CD4-positive, alpha-beta T cell treated with Interleukin-6 for 4 hours (primary cell): ENCODE data around the gene MKNK1.
"Not testable (repeated sequence)": the region's sequence is repeated elsewhere in the genome, so short reads cannot be mapped to it uniquely, and the experiment has no call there.

Source experiments
- DNase-seq: peaks from one replicate; pipeline ENCODE4 v3.0.0-alpha.2; 2020; ENCODE audit warnings: mixed read lengths

Gene MKNK1

DNA sequence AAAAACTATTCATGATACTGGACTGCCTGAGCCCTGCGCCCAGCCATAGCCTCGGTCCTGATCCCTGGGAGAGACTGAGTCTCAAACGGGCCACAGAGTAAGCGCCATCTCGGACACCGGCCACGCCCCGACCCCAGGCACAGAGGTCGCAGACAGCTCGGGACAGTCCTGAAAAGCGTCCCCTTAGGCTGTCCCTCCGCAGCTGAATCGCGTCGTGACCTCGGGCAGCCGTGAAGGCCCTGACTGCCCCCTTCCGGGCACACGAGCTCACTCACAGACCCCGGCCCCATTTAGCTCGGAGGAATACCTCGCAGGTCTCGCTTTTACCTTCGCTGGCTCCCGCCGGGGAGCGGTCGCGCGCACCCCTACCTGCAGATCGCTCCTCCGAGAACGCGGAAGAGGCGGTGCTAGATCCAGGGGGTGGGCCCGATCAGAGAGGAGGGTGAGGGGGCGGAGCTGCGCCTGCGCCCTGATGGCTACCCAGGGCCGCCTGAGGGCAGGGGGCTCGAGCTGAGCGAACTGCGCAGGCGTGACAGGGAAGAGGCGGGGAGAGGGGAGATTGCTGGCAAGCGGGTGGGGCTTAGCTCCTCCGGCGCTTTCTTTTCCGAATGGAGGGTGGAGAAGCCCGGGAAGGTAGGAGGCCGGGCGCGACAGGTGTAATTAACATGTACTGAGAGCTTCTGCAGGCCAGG lies at the start of gene MKNK1:
TSS of gene MKNK1 (minus strand) at position 411 of the 692 bp plus-strand sequence. CDS start 20,941 bp downstream, outside the sequence.
- peak; percentile 100 for DNase-seq

DNA sequence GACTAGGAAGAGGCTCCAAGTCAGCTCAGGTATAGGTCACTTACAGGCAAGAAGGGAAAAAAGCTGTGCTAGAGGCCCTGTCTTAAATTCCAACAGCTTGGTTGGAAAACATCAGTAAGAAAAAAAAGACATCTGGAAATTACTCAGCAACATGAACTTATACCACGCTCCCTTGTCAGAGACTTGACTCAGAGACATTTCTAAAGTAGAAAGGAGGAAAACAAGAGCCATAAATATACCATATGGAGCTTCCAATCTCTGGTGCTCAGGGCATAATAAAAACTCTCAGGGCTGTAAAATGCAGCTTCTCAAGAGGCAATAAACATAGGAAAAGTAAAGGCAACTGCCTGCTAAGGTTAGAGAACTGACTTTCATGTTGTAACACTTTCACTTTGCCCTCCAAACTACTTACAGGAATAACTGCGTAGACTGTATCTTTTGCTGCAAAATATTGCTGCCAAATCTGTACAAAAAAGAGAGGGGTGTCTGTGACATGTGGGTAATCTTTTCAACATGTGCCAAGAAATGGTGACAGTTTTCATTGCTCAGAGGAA lies 49.4 kb upstream of the MKNK1 start:
- DNase-seq = no peak

DNA sequence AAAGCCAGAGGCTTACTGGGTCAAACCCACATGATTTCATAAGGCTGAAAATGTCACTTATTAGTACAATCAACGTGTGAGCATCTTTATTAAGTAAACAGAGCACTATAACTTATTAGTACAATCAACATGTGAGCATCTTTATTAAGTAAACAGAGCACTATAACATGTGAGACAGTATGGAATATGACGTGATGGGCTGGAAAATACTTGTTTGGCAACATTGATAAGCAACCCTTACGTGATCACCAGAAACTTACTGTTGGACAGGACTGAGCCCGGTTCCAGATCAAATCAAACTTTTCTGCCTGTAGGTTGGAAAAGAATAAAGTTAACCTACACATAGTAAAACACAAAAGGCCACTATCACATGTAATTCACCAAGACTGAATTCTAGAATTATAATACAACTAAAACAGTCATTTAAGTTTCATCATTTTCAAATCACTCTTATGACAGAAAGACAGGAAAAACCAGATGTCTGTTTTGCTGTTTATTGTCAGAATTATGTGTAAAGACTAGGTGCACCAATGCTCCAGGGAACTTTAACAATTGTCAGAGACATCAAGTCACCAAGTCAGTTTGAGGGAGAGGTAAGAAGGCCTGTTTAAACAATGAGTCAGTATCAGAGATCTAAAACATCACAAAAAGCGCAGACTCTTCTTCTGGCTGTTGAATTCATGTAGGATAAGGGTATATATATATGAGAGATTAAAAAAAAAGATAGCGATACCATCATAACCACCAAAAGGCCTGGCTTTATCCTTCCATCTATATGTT lies 48.4 kb upstream of the MKNK1 start:
- DNase-seq = no peak

DNA sequence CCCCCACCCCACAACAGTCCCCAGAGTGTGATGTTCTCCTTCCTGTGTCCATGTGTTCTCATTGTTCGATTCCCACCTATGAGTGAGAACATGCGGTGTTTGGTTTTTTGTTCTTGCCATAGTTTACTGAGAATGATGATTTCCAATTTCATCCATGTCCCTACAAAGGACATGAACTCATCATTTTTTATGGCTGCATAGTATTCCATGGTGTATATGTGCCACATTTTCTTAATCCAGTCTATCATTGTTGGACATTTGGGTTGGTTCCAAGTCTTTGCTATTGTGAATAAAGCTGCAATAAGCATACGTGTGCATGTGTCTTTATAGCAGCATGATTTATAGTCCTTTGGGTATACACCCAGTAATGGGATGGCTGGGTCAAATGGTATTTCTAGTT lies 47.1 kb upstream of the MKNK1 start:
- not testable (repeated sequence) for DNase-seq

DNA sequence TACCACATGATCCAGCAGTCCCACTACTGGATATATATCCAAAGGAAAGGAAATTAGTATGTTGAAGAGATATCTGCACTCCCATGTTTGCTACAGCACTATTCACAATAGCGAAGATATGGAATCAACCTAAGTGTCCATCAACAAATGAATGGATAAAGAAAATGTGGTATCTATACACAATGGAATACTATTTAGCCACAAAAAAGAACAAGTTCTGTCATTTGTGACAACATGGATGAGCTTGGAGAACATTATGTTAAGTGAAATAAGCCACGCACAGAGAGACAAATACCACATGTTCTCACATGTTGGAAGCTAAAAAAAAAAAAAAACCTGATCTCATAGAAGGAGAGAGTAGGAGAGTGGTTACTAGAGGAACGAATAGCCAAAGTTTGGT lies 46.4 kb upstream of the MKNK1 start:
- DNase-seq = no peak

DNA sequence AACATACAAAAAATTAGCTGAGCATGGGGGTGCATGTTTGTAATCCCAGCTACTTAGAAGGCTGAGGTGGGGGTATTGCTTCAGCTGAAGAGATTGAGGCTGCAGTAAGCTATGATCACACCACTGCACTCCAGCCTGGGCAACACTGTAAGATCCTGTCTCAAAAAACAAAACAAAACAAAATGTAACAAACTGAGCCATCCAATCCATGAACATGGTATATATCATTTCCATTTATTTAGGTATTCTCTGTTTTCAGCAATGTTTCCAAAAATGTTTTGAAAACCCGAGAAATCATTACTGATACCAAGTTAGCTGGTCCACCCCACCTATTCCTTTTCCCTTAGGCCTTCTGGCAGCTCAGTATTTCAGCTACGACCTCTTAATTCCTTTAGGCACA lies 45.7 kb upstream of the MKNK1 start:
- DNase-seq = no peak

DNA sequence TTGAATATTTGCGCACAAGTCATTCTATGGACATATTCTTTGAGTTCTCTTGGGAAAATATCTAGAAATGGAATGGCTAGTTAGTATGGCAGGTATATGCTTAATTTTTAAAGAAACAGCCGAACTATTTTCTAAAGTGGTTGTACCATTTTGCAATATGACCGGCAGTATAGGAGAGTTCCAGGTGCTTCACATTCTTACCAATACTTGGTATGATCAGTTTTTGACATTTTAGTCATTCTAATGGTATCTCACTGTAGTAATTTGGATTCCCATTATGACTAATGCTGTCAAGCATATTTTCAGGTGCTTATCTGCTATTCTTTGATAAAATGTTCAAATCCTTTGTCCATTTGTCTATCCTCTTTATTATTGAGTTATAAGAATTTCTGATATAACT lies 43.5 kb upstream of the MKNK1 start:
- no peak for DNase-seq

DNA sequence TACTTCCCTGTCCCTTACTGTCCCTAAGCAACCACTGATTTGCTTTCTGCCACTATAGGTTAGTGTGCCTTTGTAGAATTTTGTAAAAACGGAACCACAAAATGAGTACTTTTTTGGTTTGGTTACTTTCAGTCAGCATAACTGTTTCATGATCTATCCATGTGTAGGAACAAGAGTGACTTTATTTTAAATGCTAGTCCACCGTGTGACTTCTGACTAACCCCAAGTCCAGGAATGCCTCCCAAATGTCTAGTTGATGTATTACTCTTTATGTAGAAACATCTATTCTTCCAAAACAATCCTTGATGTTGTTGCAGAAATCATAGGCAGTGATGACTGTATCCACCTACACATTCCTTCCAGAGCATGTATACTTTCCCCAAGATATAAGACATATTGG lies 42.8 kb upstream of the MKNK1 start:
- DNase-seq = no peak

DNA sequence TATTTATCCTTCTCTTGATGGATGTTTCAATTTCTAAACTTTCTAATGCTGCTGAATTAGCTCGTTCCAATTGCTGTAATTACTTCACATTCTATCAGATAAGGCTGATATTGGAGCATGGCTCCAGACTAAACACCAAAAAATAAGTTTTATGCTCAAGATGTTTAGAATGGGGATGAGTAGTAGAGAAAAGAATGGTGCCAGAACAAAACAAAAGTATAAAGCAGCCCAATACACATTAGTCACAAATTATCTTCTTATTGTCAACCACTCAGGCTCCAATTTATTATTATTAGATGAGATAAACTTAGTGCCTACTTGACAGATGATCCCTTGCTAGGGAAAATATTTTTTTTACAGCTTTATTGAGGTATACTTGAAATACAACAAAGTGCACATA lies 42.3 kb upstream of the MKNK1 start:
- no peak for DNase-seq

DNA sequence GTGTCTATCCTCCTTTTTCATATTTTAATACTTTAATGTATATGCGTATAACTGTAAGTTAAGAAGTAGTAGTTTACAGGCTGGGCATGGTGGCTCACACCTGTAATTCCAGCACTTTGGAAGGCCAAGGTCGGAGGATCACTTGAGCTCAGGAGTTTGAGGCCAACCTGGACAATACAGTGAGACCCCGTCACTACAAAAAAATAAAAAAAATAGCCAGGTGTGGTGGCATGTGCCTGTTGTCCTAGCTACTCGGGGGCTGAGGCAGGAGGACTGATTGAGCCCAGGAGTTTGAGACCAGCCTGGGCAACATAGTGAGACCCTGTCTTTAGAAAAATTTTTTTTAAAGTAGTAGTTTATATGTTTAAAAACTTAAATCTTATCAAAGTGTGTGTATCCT lies 41.7 kb upstream of the MKNK1 start:
- no peak for DNase-seq

DNA sequence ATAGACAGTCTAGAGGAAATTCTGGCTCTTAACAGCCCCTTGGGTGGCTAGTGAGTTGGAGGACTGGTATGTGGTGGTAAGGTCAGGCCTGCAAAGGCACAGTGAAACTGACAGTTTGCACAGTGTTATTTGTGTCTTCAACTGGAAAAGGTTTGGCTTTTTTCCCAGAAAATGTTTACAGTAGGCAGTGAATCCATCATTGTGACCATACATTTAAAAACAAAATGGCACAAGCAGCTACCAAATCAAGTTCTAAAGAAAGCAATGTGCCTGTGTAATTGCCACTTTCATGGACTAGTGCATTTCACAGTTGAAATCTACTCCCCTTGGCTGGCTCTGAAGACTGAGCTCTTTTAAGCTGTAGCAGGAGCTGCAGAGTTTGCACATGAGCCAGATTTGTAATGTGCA lies 39.3 kb upstream of the MKNK1 start:
- DNase-seq = no peak

DNA sequence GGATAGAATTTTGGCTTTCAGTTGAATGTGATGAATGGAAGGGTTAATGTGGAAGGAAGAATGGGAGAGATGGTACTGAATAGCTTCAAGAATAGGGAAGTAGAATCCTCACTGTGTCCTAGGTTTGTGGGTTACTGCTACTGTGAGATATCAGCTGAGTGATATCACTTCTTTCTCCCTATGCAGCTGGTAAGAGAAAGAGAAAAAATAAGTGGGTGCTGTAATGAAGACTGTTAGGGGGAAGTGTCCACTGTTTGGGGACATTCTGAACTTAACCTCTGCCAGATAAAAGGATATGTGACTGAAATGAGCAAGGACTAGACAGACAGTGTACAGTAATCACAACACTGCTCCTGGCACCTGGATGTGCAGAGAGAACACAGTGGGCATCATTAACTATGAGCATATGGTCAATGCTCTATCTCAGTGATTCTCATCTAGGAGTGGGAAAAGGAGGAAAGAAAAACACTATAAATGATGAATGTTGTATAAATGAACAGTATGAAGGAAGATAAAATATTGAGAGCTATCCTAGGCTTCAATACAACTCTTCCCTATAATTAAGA lies 38.1 kb upstream of the MKNK1 start:
- DNase-seq = no peak

DNA sequence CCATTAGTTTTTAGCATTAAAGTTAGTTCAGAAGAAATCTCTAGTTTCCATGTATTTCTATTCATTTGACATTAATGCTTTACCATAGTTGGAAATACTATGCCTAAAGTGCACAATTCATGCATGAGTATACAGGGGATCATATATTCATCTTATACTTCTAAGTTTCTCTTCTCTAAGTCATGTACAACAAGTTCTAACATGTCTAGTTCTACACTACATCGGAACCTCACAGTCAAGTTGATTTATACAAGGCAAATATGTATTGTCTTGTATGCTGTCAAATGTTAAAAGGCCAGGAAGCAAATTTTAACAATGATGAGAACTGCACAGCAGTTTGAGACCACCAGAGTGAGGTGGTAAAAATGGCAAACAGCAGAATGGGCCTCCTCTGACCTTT lies 35.5 kb upstream of the MKNK1 start:
- no peak for DNase-seq

DNA sequence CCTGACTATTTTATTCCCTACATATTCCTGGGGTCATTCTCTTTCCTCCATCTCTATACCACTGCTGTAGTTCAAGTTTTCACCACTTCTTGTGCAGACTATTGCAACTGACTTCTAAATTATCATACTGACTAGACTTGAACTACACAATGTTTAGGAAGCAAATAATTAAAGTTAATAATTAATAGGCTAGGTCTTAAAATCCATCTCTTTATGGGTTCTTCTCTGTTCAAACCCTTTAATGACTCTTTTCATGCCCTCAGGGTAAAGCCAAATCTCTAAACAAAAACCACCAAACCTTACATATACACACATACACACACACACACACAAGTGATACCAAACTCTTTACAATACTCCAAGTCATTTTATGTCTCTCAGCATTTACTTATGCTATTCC lies 34.9 kb upstream of the MKNK1 start:
- no peak for DNase-seq

DNA sequence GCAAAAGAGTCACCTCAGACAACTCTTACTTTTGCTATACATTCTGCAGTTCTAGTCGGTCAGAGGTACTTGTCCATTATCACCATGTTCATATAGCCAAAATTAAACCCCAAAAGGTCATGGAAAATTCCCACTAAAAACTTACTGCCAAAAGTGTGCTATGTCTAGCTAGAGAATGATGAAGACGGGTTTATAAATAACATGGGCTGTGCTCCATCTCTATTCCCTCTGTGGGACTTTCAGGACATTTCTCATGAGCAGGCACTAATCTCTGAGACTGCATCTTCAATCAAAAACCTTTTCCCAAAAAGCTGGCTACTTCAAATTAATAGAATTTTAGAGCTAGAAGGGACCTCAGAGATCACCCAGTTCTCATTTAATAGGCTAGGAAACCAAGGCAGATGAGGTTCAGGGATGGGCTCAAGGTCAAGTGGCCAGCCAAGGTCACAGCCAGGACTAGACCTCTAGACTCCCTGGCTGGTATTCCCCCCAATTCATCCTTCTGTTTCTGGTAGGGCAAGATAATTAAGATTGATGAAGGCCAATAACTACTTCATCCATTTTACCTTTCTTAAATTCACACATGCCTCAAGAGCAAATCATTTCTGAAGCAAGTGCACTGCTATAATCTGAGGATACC lies 33.5 kb upstream of the MKNK1 start:
- no peak for DNase-seq

DNA sequence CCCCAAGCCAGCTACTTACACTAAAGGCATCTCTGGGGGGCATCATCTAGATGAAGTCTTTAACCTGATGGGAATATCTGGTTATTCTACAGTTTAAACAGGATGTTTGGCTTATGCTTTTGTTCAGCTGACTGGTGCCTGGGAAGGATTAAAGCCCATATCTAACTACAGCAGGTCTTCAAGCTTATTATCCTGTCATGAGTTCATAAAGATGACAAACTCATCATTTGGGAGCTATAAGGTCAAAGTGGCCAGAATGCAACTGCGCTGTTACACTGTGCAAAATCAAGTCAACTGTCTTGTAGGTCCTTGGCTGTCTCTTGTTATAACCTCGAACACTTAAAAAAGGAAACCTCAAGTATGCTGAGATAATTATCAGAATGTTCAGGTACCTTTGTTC lies 31.1 kb upstream of the MKNK1 start:
- no peak for DNase-seq

DNA sequence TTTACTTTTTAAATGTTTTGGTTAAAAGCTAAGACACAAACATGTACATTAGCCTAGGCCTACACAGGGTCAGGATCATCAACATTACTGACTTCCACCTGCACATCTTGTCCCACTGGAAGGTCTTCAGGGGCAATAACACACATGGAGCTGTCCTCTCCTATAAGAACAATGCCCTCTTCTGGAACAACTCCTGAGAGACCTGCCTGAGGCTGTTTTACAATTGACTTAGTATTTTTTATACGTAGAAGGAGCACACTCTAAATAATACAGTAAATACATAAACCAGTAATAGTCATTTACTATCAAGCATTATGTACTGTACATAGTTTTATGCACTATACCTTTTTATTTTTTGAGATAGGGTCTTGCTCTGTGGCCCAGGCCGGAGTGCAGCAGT lies 26.7 kb upstream of the MKNK1 start:
- no peak for DNase-seq

DNA sequence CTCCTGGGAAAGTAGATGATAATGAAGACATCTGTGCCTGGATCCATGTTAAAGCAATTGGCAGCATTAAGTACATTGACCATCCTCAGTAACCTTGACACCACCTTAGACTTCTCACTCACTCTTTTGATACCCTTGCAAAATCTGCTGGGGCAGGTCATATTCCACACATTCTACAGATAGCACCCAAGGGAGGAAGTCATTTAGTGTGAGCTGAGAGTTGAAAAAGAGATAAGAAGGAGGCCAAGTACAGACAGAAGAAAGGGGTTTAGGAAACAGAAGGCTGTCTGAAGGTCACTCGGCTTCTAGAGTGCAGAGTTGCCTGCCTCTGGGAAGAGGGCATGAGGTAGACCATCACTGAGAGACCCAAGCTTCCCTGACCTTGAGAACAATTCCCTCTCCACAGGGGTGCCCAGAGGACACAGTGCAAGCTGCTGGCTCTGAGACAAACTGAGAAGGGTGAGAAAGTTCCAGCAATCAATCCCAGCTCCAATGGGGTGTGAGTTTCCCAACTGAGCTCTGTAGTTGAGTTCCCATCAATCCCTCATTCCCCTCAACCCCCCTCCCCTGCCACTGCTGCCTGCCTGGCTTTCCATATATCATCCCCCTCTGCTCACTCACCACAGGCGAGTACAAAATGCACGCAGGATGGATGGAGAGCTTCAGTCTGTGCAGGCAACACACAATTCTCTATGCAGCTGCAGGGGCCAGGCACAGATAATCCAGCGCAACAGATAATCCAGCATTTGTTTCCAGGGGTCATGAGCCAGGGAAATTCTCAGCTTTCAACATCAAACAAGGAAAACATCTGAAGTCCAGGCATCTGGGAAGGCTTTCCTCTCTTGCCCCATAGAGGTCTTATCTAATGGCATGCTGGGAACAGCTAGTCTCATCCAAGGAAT lies 19.9 kb upstream of the MKNK1 start:
- no peak for DNase-seq

DNA sequence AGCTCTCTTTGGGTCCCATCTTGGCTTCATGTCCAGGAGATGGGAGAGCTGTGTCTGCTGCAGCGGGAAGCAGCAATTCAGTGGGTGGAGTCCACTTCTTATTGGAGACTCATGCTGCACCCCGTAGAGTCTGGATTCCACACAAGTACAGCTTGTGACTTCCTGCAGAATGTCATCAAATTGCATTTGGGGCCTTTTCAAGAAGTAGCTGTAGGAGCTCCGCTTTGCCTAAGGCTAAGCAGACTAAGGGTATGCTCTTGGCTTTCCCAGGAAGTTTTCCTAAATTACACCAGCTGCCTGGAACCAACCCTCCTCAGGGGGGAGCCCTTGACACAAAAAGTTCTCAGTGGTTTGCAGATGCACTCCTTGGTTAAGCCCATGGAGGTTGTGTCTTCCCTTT lies 18.3 kb upstream of the MKNK1 start:
- peak; percentile 18 for DNase-seq

DNA sequence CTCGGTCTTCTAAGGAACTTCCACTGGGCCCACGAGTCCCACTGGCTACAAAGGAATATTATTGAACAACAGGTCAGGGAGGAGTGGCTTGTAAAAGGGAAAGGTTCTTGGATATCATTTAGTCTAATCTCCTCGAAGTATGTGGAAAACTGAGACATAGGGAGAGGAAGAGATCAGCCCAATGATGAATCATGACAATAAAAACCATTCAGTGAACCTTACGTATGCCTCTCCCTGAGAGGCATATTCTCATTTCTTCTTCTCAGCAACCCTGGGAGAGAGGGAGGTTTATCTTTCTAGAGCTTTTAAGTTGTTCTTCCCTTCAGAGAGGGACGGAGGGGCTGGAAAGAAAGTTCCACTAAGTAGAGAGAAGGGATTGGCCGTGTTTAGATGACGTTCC lies 17.9 kb upstream of the MKNK1 start:
- DNase-seq = no peak

DNA sequence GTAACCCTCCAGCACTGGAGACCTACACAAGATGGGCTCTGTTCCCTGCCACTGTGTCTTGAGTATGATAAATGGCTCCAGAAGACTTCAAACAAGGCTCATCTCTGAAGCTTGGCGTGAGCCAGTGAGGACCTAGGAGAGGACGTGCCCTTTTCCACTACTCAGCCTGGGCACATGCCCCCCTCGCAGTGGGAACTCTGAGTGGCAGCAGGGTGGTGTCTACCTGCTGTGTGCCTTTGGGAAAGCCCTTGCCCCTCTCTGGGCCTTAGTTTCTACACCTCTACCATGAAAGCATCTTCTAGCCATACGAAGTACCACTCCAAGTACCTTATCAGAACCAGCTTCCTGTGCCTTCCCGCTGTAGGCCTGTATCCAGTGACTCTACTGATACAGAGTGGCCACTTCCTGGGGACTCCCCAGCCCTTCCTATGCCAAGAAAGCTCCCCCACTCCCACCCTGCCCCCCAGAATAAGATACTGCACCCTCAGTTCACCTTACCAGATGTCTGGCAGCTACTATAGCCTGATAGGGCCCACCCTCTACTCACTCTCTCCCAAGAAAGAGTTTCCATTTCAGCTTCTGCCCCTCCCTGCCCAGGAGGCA lies 15.7 kb upstream of the MKNK1 start:
- DNase-seq = no peak
